ENCODE data around the gene PACS1.

PACS1 gene

DNA sequence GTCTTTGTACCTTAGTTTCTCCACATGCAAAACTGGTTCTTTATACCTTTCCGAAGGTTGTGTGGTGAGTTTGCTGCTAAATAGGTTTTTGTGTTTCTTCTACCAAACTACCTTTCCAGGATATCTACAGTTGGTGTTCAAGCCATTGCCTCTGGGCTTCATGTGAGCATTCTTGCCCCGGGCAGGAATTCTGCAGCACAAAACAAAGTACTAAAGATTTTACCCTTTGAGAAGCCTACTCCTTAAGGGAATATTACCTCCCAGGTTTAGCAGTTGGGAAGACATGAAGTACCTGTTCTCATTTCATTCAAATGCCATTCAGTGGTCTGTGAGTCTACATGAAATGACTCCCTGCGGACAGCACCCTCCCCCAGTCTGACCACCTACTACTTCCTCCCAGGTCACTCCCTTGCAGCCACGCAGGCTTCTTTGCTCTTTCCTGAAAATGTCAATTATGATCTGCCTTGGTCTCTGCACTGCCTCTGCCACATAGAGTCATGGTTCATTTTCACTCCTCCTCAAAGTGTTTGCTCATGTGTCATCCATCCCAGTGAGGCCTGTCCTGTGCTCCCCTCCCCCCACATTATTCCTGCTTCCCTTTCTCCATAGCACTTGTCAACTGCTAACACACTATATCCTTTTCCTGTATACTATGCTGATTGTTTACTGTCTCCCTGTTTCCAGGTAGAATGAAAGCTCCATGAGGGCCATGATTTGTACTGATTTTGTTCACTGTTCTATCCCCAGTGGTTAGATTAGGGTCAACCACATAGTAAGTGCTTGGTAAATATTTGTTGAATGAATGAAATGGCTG, 36.9 kb downstream of the PACS1 start:
- H3K79me2 ChIP-seq (ENCODE audit: insufficient read depth, low read length) = no peaks in the 10 kb centered on the region
- no peaks in the 10 kb centered on the region for H3K9me2 ChIP-seq (replicated peaks; ENCODE audit: low read depth, low read length)
- no peaks in the 10 kb centered on the region for H4K20me1 ChIP-seq (ENCODE audit: insufficient read depth, low read length, poor library complexity, severe bottlenecking)
- TF ChIP-seq, protein P1, sequence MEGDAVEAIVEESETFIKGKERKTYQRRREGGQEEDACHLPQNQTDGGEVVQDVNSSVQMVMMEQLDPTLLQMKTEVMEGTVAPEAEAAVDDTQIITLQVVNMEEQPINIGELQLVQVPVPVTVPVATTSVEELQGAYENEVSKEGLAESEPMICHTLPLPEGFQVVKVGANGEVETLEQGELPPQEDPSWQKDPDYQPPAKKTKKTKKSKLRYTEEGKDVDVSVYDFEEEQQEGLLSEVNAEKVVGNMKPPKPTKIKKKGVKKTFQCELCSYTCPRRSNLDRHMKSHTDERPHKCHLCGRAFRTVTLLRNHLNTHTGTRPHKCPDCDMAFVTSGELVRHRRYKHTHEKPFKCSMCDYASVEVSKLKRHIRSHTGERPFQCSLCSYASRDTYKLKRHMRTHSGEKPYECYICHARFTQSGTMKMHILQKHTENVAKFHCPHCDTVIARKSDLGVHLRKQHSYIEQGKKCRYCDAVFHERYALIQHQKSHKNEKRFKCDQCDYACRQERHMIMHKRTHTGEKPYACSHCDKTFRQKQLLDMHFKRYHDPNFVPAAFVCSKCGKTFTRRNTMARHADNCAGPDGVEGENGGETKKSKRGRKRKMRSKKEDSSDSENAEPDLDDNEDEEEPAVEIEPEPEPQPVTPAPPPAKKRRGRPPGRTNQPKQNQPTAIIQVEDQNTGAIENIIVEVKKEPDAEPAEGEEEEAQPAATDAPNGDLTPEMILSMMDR (conservative IDR thresholded peaks at IDR 0.05; ENCODE audit: low read length) = no peak
- TF ChIP-seq EZH2phosphoT487 (IDR thresholded peaks at IDR 0.05; ENCODE audit: borderline replicate concordance) = no peak
- H2AFZ ChIP-seq (ENCODE audit: low read length) = no peak overlapping the region
- H3K9ac ChIP-seq (ENCODE audit: low read depth, low read length, poor library complexity, severe bottlenecking) = no peak overlapping the region
- H3K27me3 ChIP-seq (ENCODE audit: insufficient read depth, low read length, poor library complexity, severe bottlenecking) = no peaks in the 10 kb centered on the region
- H3K4me1 ChIP-seq (ENCODE audit: insufficient read depth, low read length, poor library complexity, severe bottlenecking) = peaks cover 5% of the 10 kb centered on the region
- H3K9me3 ChIP-seq (ENCODE audit: insufficient read depth, low read depth, low read length) = no peaks in the 10 kb centered on the region
- no peaks in the 10 kb centered on the region for H3K36me3 ChIP-seq (ENCODE audit: insufficient read depth, low read length)
- no peak overlapping the region for H3K4me3 ChIP-seq (ENCODE audit: low read length, poor library complexity, severe bottlenecking)
- H3F3A ChIP-seq (ENCODE audit: low read depth) = no peaks in the 10 kb centered on the region
- H3K4me2 ChIP-seq (ENCODE audit: low read depth, low read length, poor library complexity, severe bottlenecking) = no peak overlapping the region

DNA sequence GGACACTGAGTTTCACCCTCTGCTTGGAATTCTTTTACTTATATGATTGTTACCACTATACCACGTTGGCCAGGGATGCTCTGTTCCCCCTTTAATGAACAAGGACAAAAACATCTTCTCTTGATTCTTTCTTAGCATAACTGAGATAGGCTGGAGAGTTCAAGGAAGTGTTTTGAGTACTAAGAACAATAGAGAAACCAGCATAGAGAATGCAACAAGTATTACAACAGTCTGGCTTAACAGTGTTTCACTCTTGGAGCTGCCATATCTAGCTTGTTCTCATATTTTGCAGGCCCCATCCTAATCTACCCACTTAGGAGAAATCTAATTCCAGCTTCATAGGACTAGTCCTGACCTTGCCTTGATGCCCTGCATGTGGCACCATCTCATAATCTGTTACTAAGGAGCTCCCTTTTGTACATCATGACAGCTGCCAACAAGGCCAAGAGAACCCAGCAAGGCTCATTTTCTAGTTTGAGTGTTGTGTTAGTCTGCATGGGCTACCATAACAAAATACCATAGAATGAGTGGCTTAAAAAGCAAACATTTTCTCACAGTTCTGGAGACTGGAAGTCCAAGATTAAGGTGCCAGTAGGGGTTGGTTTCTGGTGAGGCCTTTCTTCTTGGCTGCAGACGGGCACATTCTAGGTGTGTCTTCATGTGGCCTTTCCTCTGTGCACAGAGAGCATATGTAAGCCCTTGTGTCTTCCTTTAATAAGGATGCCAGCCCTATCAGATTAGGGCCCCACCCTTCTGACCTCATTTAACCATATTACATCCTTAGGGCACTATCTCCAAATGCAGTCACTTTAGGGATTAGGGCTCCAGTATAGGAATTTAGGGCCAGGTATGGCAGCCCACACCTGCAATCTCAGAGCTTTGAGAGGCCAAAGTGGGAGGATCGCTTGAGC, 37.8 kb downstream of the PACS1 start:
- no peak overlapping the region for H3K9ac ChIP-seq (ENCODE audit: low read depth, low read length, poor library complexity, severe bottlenecking)
- no peaks in the 10 kb centered on the region for H3K27me3 ChIP-seq (ENCODE audit: insufficient read depth, low read length, poor library complexity, severe bottlenecking)
- no peak overlapping the region for H3K4me2 ChIP-seq (ENCODE audit: low read depth, low read length, poor library complexity, severe bottlenecking)
- H3K4me1 ChIP-seq (ENCODE audit: insufficient read depth, low read length, poor library complexity, severe bottlenecking) = peaks cover 5% of the 10 kb centered on the region
- no peaks in the 10 kb centered on the region for H3K9me2 ChIP-seq (replicated peaks; ENCODE audit: low read depth, low read length)
- no peaks in the 10 kb centered on the region for H3F3A ChIP-seq (ENCODE audit: low read depth)
- H2AFZ ChIP-seq (ENCODE audit: low read length) = no peak overlapping the region
- H3K4me3 ChIP-seq (ENCODE audit: low read length, poor library complexity, severe bottlenecking) = no peak overlapping the region
- no peaks in the 10 kb centered on the region for H3K36me3 ChIP-seq (ENCODE audit: insufficient read depth, low read length)
- TF ChIP-seq, protein P1 (conservative IDR thresholded peaks at IDR 0.05; ENCODE audit: low read length) = no peak
- TF ChIP-seq EZH2phosphoT487 (IDR thresholded peaks at IDR 0.05; ENCODE audit: borderline replicate concordance) = no peak
- no peaks in the 10 kb centered on the region for H4K20me1 ChIP-seq (ENCODE audit: insufficient read depth, low read length, poor library complexity, severe bottlenecking)
- H3K9me3 ChIP-seq (ENCODE audit: insufficient read depth, low read depth, low read length) = no peaks in the 10 kb centered on the region
- H3K79me2 ChIP-seq (ENCODE audit: insufficient read depth, low read length) = no peaks in the 10 kb centered on the region

DNA sequence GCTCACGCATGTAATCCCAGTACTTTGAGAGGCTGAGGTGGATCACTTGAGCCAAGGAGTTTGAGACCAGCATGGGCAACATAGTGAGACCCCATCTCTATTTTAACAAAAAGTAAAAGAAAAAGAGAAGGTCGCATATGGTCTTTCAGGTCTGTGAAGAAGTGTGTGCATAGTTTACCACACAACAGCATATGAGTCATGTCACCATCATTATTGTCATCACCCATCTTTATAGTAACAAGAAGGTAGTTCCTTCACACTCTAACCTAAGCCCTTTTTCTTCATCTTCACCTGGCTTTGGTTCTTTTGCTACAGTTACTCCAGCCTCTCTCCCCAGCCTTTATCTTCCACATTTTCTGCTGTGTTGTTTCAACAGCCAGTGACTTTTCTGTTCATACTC, 39.2 kb downstream of the PACS1 start:
- no peak overlapping the region for H3K4me3 ChIP-seq (ENCODE audit: low read length, poor library complexity, severe bottlenecking)
- H3F3A ChIP-seq (ENCODE audit: low read depth) = no peaks in the 10 kb centered on the region
- no peak overlapping the region for H3K4me2 ChIP-seq (ENCODE audit: low read depth, low read length, poor library complexity, severe bottlenecking)
- no peak overlapping the region for H3K9ac ChIP-seq (ENCODE audit: low read depth, low read length, poor library complexity, severe bottlenecking)
- no peaks in the 10 kb centered on the region for H3K36me3 ChIP-seq (ENCODE audit: insufficient read depth, low read length)
- H3K9me3 ChIP-seq (ENCODE audit: insufficient read depth, low read depth, low read length) = no peaks in the 10 kb centered on the region
- H3K9me2 ChIP-seq (replicated peaks; ENCODE audit: low read depth, low read length) = no peaks in the 10 kb centered on the region
- no peak for TF ChIP-seq EZH2phosphoT487 (IDR thresholded peaks at IDR 0.05; ENCODE audit: borderline replicate concordance)
- TF ChIP-seq, protein P1 (conservative IDR thresholded peaks at IDR 0.05; ENCODE audit: low read length) = no peak
- H3K27me3 ChIP-seq (ENCODE audit: insufficient read depth, low read length, poor library complexity, severe bottlenecking) = no peaks in the 10 kb centered on the region
- peaks cover 8% of the 10 kb centered on the region for H3K4me1 ChIP-seq (ENCODE audit: insufficient read depth, low read length, poor library complexity, severe bottlenecking)
- no peak overlapping the region for H2AFZ ChIP-seq (ENCODE audit: low read length)
- no peaks in the 10 kb centered on the region for H4K20me1 ChIP-seq (ENCODE audit: insufficient read depth, low read length, poor library complexity, severe bottlenecking)
- no peaks in the 10 kb centered on the region for H3K79me2 ChIP-seq (ENCODE audit: insufficient read depth, low read length)
